H9 (cell line): ENCODE data around the gene CCDC174. TPM values are rescaled to one million over a fixed set of nuclear protein-coding genes. Genes with fewer than 3 reads are reported as not detected.

ENCODE experiments used
- DNase-seq: peaks from one replicate; pipeline ENCODE4 v3.0.0-alpha.2; 2017
- H2AFZ ChIP-seq: one replicate; pipeline ENCODE4 v1.6.1; 2013; ENCODE audit warnings: mild to moderate bottlenecking, low read length, control low read depth, moderate library complexity
- H2AK5ac ChIP-seq: 2 replicates; pipeline ENCODE4 v1.6.1; 2013; ENCODE audit warnings: low read length, control low read depth, mixed read lengths; ENCODE audit not compliant: insufficient read length
- H2BK120ac ChIP-seq: one replicate; pipeline ENCODE4 v1.6.1; 2013; ENCODE audit warnings: low read depth, mild to moderate bottlenecking, low read length, control low read depth, inconsistent platforms; ENCODE audit not compliant: poor library complexity, severe bottlenecking
- H2BK12ac ChIP-seq: 2 replicates; pipeline ENCODE4 v1.6.1; 2013; ENCODE audit warnings: low read length, control low read depth, mixed read lengths, low read depth; ENCODE audit not compliant: insufficient read length
- H2BK15ac ChIP-seq: 2 replicates; pipeline ENCODE4 v1.6.1; 2013; ENCODE audit warnings: low read depth, low read length, control low read depth
- H2BK20ac ChIP-seq: one replicate; pipeline ENCODE4 v1.6.1; 2013; ENCODE audit warnings: low read depth, mild to moderate bottlenecking, low read length, control low read depth, inconsistent platforms; ENCODE audit not compliant: poor library complexity, severe bottlenecking
- H2BK5ac ChIP-seq: 2 replicates; pipeline ENCODE4 v1.6.1; 2013; ENCODE audit warnings: low read length, control low read depth, mixed read lengths; ENCODE audit not compliant: insufficient read length
- H3K14ac ChIP-seq: 2 replicates; pipeline ENCODE4 v1.6.1; 2013; ENCODE audit warnings: low read length, control low read depth; ENCODE audit not compliant: insufficient read depth
- H3K18ac ChIP-seq: 2 replicates; pipeline ENCODE4 v1.6.1; 2013; ENCODE audit warnings: low read depth, mild to moderate bottlenecking, mixed read lengths, low read length, control low read depth; ENCODE audit not compliant: insufficient read length
- H3K23ac ChIP-seq: 2 replicates; pipeline ENCODE4 v1.6.1; 2013; ENCODE audit warnings: low read length, control low read depth, mixed read lengths, low read depth; ENCODE audit not compliant: insufficient read length
- H3K23me2 ChIP-seq: 2 replicates; pipeline ENCODE4 v1.6.1; 2013; ENCODE audit warnings: low read depth, mild to moderate bottlenecking, mixed read lengths, low read length, control low read depth; ENCODE audit not compliant: insufficient read length, poor library complexity, severe bottlenecking
- H3K27ac ChIP-seq: 2 replicates; pipeline ENCODE4 v1.5.1; 2013; ENCODE audit warnings: low read length, control low read depth, mixed read lengths, low read depth; ENCODE audit not compliant: insufficient read length
- H3K27me3 ChIP-seq: 2 replicates; pipeline ENCODE4 v1.6.1; 2013; ENCODE audit warnings: low read length, control low read depth, inconsistent platforms; ENCODE audit not compliant: insufficient read depth
- H3K4ac ChIP-seq: 2 replicates; pipeline ENCODE4 v1.6.1; 2013; ENCODE audit warnings: low read depth, mild to moderate bottlenecking, control low read depth, inconsistent platforms, low read length, moderate library complexity
- H3K4me1 ChIP-seq: 2 replicates; pipeline ENCODE4 v1.6.1; 2013; ENCODE audit warnings: low read length, control low read depth, inconsistent platforms; ENCODE audit not compliant: insufficient read depth
- H3K4me2 ChIP-seq: 2 replicates; pipeline ENCODE4 v1.6.1; 2013; ENCODE audit warnings: low read length, control low read depth, mixed read lengths; ENCODE audit not compliant: insufficient read length, insufficient read depth
- H3K56ac ChIP-seq: 2 replicates; pipeline ENCODE4 v1.6.1; 2013; ENCODE audit warnings: low read depth, mild to moderate bottlenecking, mixed read lengths, low read length, control low read depth; ENCODE audit not compliant: insufficient read length
- H3K79me1 ChIP-seq: 2 replicates; pipeline ENCODE4 v1.6.1; 2013; ENCODE audit warnings: low read depth, mild to moderate bottlenecking, moderate library complexity, low read length, control low read depth, inconsistent platforms; ENCODE audit not compliant: insufficient read depth, poor library complexity, severe bottlenecking
- H3K79me2 ChIP-seq: 2 replicates; pipeline ENCODE4 v1.6.1; 2013; ENCODE audit warnings: low read length, control low read depth, inconsistent platforms; ENCODE audit not compliant: insufficient read depth
- H3K9ac ChIP-seq: 2 replicates; pipeline ENCODE4 v1.6.1; 2013; ENCODE audit warnings: low read length, control low read depth, mixed read lengths; ENCODE audit not compliant: insufficient read length; ENCODE audit errors: extremely low read depth
- H3K9me3 ChIP-seq: one replicate; pipeline ENCODE4 v1.6.1; 2013; ENCODE audit warnings: low read depth, low read length, inconsistent platforms; ENCODE audit not compliant: control insufficient read depth
- H3T11ph ChIP-seq: one replicate; pipeline ENCODE4 v1.6.1; 2013; ENCODE audit warnings: mild to moderate bottlenecking, low read length, control low read depth, inconsistent platforms
- H4K20me1 ChIP-seq: one replicate; pipeline ENCODE4 v1.6.1; 2013; ENCODE audit not compliant: control insufficient read depth, insufficient read length, insufficient read depth
- H4K5ac ChIP-seq: 2 replicates; pipeline ENCODE4 v1.6.1; 2013; ENCODE audit warnings: low read depth, mild to moderate bottlenecking, mixed read lengths, low read length, control low read depth; ENCODE audit not compliant: insufficient read length
- H4K8ac ChIP-seq: replicated peaks from 2 replicates; pipeline ENCODE4 v1.6.1; 2013; ENCODE audit warnings: low read length, control low read depth, mixed read lengths, low read depth; ENCODE audit not compliant: insufficient read length
- H4K91ac ChIP-seq: 2 replicates; pipeline ENCODE4 v1.6.1; 2013; ENCODE audit warnings: low read depth, mild to moderate bottlenecking, moderate library complexity, mixed read lengths, low read length, control low read depth; ENCODE audit not compliant: insufficient read length
- H3K27ac Mint-ChIP-seq, 3 experiments: 2 replicates in 2 of 3; 3 replicates in 1 of 3; pipeline ENCODE4 v1.8.0; 2020 to 2021; ENCODE audit warnings: mixed read lengths in 3 of 3, mild to moderate bottlenecking in 1 of 3, moderate library complexity in 1 of 3
- H3K27me3 Mint-ChIP-seq: 2 replicates; pipeline ENCODE4 v1.8.0; 2021; ENCODE audit warnings: low read depth, mild to moderate bottlenecking, moderate library complexity, mixed read lengths
- H3K36me3 Mint-ChIP-seq, 3 experiments: 2 replicates in 2 of 3; 3 replicates in 1 of 3; pipeline ENCODE4 v1.8.0; 2020 to 2021; ENCODE audit warnings: low read depth in 3 of 3, mixed read lengths in 3 of 3; ENCODE audit not compliant: insufficient read depth in 1 of 3
- H3K4me1 Mint-ChIP-seq, 2 experiments: 2 replicates each; pipeline ENCODE4 v1.8.0; 2020; ENCODE audit warnings: mixed read lengths in 2 of 2
- H3K4me3 Mint-ChIP-seq, 2 experiments: 2 replicates in 1 of 2; 3 replicates in 1 of 2; pipeline ENCODE4 v1.8.0; 2020 to 2021; ENCODE audit warnings: mild to moderate bottlenecking in 2 of 2, mixed read lengths in 2 of 2, moderate library complexity in 1 of 2
- H3K9me3 Mint-ChIP-seq, 2 experiments: 2 replicates in 1 of 2; 3 replicates in 1 of 2; pipeline ENCODE4 v1.8.0; 2020; ENCODE audit warnings: mild to moderate bottlenecking in 2 of 2, mixed read lengths in 2 of 2, moderate library complexity in 1 of 2
- CTCF ChIP-seq: fragments of 200-600 bp; sonication (generic); conservative IDR thresholded peaks from 3 replicates; pipeline ENCODE4 v1.8.0; 2021; ENCODE audit warnings: antibody characterized with exemption, mild to moderate bottlenecking
- WGBS: extraction: QIAGEN DNeasy Blood & Tissue Kit; methylation state at CpG from one replicate; pipeline ENCODE4 v1.1.7; 2013; ENCODE audit warnings: missing lambda C conversion rate, low lambda C conversion rate, mixed read lengths; ENCODE audit not compliant: insufficient read length; ENCODE audit errors: extremely low coverage; 5-methylcytosine and 5-hydroxymethylcytosine counted together
- total RNA-seq: library from RNA; stranded (reverse); gene quantifications from 2 replicates; pipeline ENCODE4 v1.2.1, GENCODE V29; 2021

CCDC174 gene
- total RNA-seq, 1 experiment from 2014 or later: 15.2 TPM

GRCh38 chr3:14627815-14628214 lies 23.7 kb upstream of the CCDC174 start:
- no peaks in the 10 kb centered on the region for H4K20me1 ChIP-seq
- no peak overlapping the region for H3K9ac ChIP-seq
- no peak overlapping the region for H3K27ac ChIP-seq
- no peak overlapping the region for H4K91ac ChIP-seq
- H3K4me1 Mint-ChIP-seq: peaks cover 21 to 26% of the 10 kb centered on the region in 2 experiments
- H3K79me1 ChIP-seq: no peaks in the 10 kb centered on the region
- H3K14ac ChIP-seq: no peak overlapping the region
- no peak overlapping the region for H2BK15ac ChIP-seq
- H3K4me2 ChIP-seq: no peak overlapping the region
- H3K79me2 ChIP-seq: no peaks in the 10 kb centered on the region
- H3K9me3 ChIP-seq: no peaks in the 10 kb centered on the region
- no peak overlapping the region for H3K23ac ChIP-seq
- no peak for DNase-seq
- no CpG with 5 or more reads among the region's 6 CpGs for WGBS
- H3K56ac ChIP-seq: no peak overlapping the region
- TF ChIP-seq CTCF: no peak
- no peak overlapping the region for H3T11ph ChIP-seq
- H2BK12ac ChIP-seq: no peak overlapping the region
- H3K4ac ChIP-seq: no peak overlapping the region
- no peaks in the 10 kb centered on the region for H3K23me2 ChIP-seq
- no peak overlapping the region for H2AK5ac ChIP-seq
- H2BK120ac ChIP-seq: no peak overlapping the region
- H3K36me3 Mint-ChIP-seq: no peaks in the 10 kb centered on the region; a peak in 1 of 7 replicates
- H3K4me1 ChIP-seq: no peaks in the 10 kb centered on the region; the same call in 1 of the 2 replicates
- no peak overlapping the region for H3K18ac ChIP-seq
- H2BK5ac ChIP-seq: no peak overlapping the region
- no peak overlapping the region for H2AFZ ChIP-seq
- H4K8ac ChIP-seq: no peak overlapping the region
- H3K27me3 Mint-ChIP-seq: peaks cover 10% of the 10 kb centered on the region
- H4K5ac ChIP-seq: no peak overlapping the region
- no peaks in the 10 kb centered on the region for H3K27me3 ChIP-seq
- H3K27ac Mint-ChIP-seq: peak overlapping the region in 1 of 3 experiments; percentile 52; a peak in 1 of 7 replicates
- no peaks in the 10 kb centered on the region for H3K9me3 Mint-ChIP-seq
- H2BK20ac ChIP-seq: no peak overlapping the region
- H3K4me3 Mint-ChIP-seq: no peak overlapping the region
